SK-N-MC (cell line): ENCODE results near the gene PAX2.

ENCODE experiments used
- EZH2 ChIP-seq: fragments of 200-600 bp; sonication (generic); IDR thresholded peaks from one replicate; pipeline ENCODE4 v1.6.1; 2017; ENCODE audit warnings: antibody characterized with exemption
- FOXP2 ChIP-seq: optimal IDR thresholded peaks from 2 replicates; pipeline ENCODE3; 2011; ENCODE audit warnings: mild to moderate bottlenecking, moderate library complexity; ENCODE audit not compliant: insufficient read depth; ENCODE audit errors: extremely low read length, control extremely low read depth
- POLR2AphosphoS5 ChIP-seq: IDR thresholded peaks from 2 replicates; pipeline ENCODE4 v1.6.1; 2012; ENCODE audit warnings: mild to moderate bottlenecking, low read depth, low read length, borderline replicate concordance

DNA sequence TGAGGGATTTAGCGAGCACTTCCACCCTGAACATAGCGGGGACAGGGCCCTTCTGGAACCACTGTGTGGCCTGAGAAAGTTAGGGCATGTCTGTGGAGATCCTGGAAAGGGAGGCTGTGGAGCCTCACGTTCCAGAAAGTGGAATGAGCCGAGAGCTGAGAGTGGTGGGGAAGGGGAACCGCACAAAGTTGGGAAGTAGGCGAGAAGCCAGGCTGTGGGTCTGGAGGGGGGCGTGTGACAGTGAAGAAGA is 10.4 kb upstream of the PAX2 start:
- TF ChIP-seq POLR2AphosphoS5, result no peak
- no peak for TF ChIP-seq EZH2
- TF ChIP-seq FOXP2, result no peak
